HepG2 (cell line): ENCODE data around the gene BST1. TPM values are rescaled to one million over a fixed set of nuclear protein-coding genes. Genes with fewer than 3 reads are reported as not detected.

Experiments used
- AKAP8 ChIP-seq: sonication (generic); formaldehyde crosslinking; IDR thresholded peaks from 2 replicates; pipeline ENCODE4 v1.5.1; 2020; ENCODE audit warnings: mild to moderate bottlenecking, missing genetic modification reagents
- AKNA ChIP-seq: sonication (generic); formaldehyde crosslinking; IDR thresholded peaks from 2 replicates; pipeline ENCODE4 v1.4.0; 2020; ENCODE audit warnings: missing genetic modification reagents, borderline replicate concordance
- ATF4 ChIP-seq, 2 experiments: fragments of 450-650 bp in 1 of 2; sonication (generic) in 1 of 2; formaldehyde crosslinking; IDR thresholded peaks; 2 replicates each; pipeline versions ENCODE4 v1.5.0 to v1.8.0; 2020 to 2022; ENCODE audit warnings: mild to moderate bottlenecking in 1 of 2, missing genetic modification reagents in 1 of 2
- CTCF ChIP-seq: sonication (generic); formaldehyde crosslinking; IDR thresholded peaks from 2 replicates; pipeline ENCODE4 v1.5.0; 2020; ENCODE audit warnings: mild to moderate bottlenecking, missing genetic modification reagents, moderate library complexity
- DDIT3 ChIP-seq: sonication (generic); formaldehyde crosslinking; IDR thresholded peaks from 2 replicates; pipeline ENCODE4 v1.4.0; 2020; ENCODE audit warnings: mild to moderate bottlenecking, missing genetic modification reagents
- MAFG ChIP-seq: sonication (generic); formaldehyde crosslinking; IDR thresholded peaks from 2 replicates; pipeline ENCODE4 v1.5.1; 2020; ENCODE audit warnings: mild to moderate bottlenecking, missing genetic modification reagents
- MED1 ChIP-seq: sonication (generic); formaldehyde crosslinking; IDR thresholded peaks from 2 replicates; pipeline ENCODE4 v1.4.0; 2020; ENCODE audit warnings: missing genetic modification reagents
- RCOR2 ChIP-seq: IDR thresholded peaks from 2 replicates; pipeline ENCODE4 v1.6.1; 2016; ENCODE audit warnings: missing biosample characterization, missing genetic modification reagents
- SNAI1 ChIP-seq: sonication (generic); formaldehyde crosslinking; IDR thresholded peaks from 2 replicates; pipeline ENCODE4 v1.5.0; 2020; ENCODE audit warnings: mild to moderate bottlenecking, missing genetic modification reagents, borderline replicate concordance
- SP4 ChIP-seq: sonication (generic); formaldehyde crosslinking; IDR thresholded peaks from 2 replicates; pipeline ENCODE4 v1.8.1; 2023; ENCODE audit warnings: mild to moderate bottlenecking, missing genetic modification reagents
- ZBTB7B ChIP-seq: sonication (generic); formaldehyde crosslinking; IDR thresholded peaks from 2 replicates; pipeline ENCODE4 v1.4.0; 2020; ENCODE audit warnings: missing genetic modification reagents
- ZC3H4 ChIP-seq: sonication (generic); formaldehyde crosslinking; IDR thresholded peaks from 2 replicates; pipeline ENCODE4 v1.4.0; 2020; ENCODE audit warnings: missing genetic modification reagents, borderline replicate concordance
- ZFP37 ChIP-seq: sonication (generic); formaldehyde crosslinking; IDR thresholded peaks from 2 replicates; pipeline ENCODE4 v1.4.0; 2020; ENCODE audit warnings: missing genetic modification reagents, borderline replicate concordance
- ZMYM3 ChIP-seq: sonication (generic); formaldehyde crosslinking; IDR thresholded peaks from 2 replicates; pipeline ENCODE4 v1.5.1; 2020; ENCODE audit warnings: mild to moderate bottlenecking, missing genetic modification reagents
- ZNF12 ChIP-seq: sonication (generic); formaldehyde crosslinking; IDR thresholded peaks from 2 replicates; pipeline ENCODE4 v1.5.0; 2020; ENCODE audit warnings: missing genetic modification reagents
- ZNF18 ChIP-seq: sonication (generic); formaldehyde crosslinking; IDR thresholded peaks from 2 replicates; pipeline ENCODE4 v1.8.0; 2022; ENCODE audit warnings: mild to moderate bottlenecking, missing genetic modification reagents; ENCODE audit not compliant: insufficient replicate concordance
- ZNF274 ChIP-seq: sonication (generic); formaldehyde crosslinking; IDR thresholded peaks from 2 replicates; pipeline ENCODE4 v1.5.1; 2020; ENCODE audit warnings: mild to moderate bottlenecking, missing genetic modification reagents
- ZNF549 ChIP-seq: sonication (generic); formaldehyde crosslinking; IDR thresholded peaks from 2 replicates; pipeline ENCODE4 v1.5.0; 2020; ENCODE audit warnings: missing genetic modification reagents
- ZNF558 ChIP-seq: sonication (generic); formaldehyde crosslinking; IDR thresholded peaks from 2 replicates; pipeline ENCODE4 v1.9.0; 2022; ENCODE audit warnings: mild to moderate bottlenecking, missing genetic modification reagents, borderline replicate concordance
- ZNF577 ChIP-seq: sonication (generic); formaldehyde crosslinking; IDR thresholded peaks from 2 replicates; pipeline ENCODE4 v1.4.0; 2020; ENCODE audit warnings: mild to moderate bottlenecking, low read depth, missing genetic modification reagents, borderline replicate concordance
- ZNF713 ChIP-seq: sonication (generic); formaldehyde crosslinking; IDR thresholded peaks from 2 replicates; pipeline ENCODE4 v1.4.0; 2020; ENCODE audit warnings: mild to moderate bottlenecking, missing genetic modification reagents
- polyA plus RNA-seq, 8 experiments: library from polyadenylated mRNA; depleted of rRNA in 3 of 8; stranded (reverse) in 7 of 8; unstranded in 1 of 8; fragments of >200 nt; fragmentation: Illumina TruSeq in 4 of 8; extraction: Trizol in 4 of 8; gene quantifications; 2 replicates each; pipeline versions ENCODE4 v1.2.1 to v1.2.3, GENCODE V29; 2011 to 2016; ENCODE audit warnings: low read depth in 4 of 8, missing spikeins in 1 of 8, mixed read lengths in 1 of 8; ENCODE audit not compliant: insufficient read depth in 1 of 8
- total RNA-seq, 5 experiments: library from RNA; depleted of rRNA; stranded (reverse); fragments of >200 nt; fragmentation: Illumina TruSeq; extraction: Trizol; gene quantifications; 2 replicates each; pipeline ENCODE4 v1.2.3, GENCODE V29; 2016; ENCODE audit warnings: low read depth in 1 of 5

BST1 gene
- total and polyA plus RNA-seq, 2 of the 13 experiments (the other 11 are each of a cell fraction or from before 2014, with no cell fraction given): 0.09 to 0.49 TPM

GRCh38 chr4:15740764-15741404 lies 38.0 kb downstream of the BST1 start (continued):
- TF ChIP-seq SP4 (CRISPR knock-in tag) (no peak), DDIT3 (CRISPR knock-in tag) (no peak), AKAP8 (CRISPR knock-in tag) (no peak), CTCF (peak; percentile 17; the same call in 1 of the 2 replicates), MED1 (CRISPR knock-in tag) (peak; percentile 30; the same call in 1 of the 2 replicates), ZBTB7B (CRISPR knock-in tag) (peak; percentile 53; the same call in 1 of the 2 replicates), ZC3H4 (CRISPR knock-in tag) (no peak), ZNF274 (CRISPR knock-in tag) (no peak), MAFG (CRISPR knock-in tag) (no peak), ZNF577 (CRISPR knock-in tag) (no peak), ZNF12 (CRISPR knock-in tag) (0 out of 2 replicates have a peak, but pooled peaks have one; percentile 40), ZNF558 (CRISPR knock-in tag) (no peak), ZMYM3 (CRISPR knock-in tag) (no peak), AKNA (CRISPR knock-in tag) (no peak), RCOR2 (CRISPR knock-in tag) (0 out of 2 replicates have a peak, but pooled peaks have one; percentile 53), ATF4 (CRISPR knock-in tag; IDR thresholded peaks at IDR 0.05) (peak in 1 of 2 experiments; percentile 76; a peak in 2 of 4 replicates), ZNF713 (CRISPR knock-in tag) (no peak), SNAI1 (CRISPR knock-in tag) (no peak), ZFP37 (CRISPR knock-in tag) (no peak), ZNF549 (CRISPR knock-in tag) (no peak), ZNF18 (CRISPR knock-in tag) (no peak)
